ENCODE results near the gene TMCC1. TPM values are rescaled to one million over a fixed set of nuclear protein-coding genes. Genes with fewer than 3 reads are reported as not detected.

Gene TMCC1
- total RNA-seq, 4 donors from 2014 or later: 24.3 to 41.7 (median 31.1) TPM

DNA sequence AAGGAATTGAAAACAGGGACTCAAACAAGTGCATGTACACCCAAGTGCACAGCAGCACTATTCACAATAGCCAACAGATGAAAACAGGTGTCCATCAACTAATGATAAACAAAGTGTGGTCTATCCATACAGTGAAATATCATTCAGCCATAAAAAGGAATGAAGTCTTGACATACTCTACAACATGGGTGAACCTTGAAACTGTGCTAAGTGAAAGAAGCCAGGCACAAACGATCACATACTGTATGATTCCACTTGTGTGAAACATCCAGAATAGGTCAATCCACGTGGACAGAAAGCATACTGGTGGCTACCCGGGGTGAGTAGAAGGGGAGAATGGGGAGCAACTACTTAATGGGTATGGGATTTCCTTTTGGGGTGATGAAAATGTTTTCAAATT, 257.4 kb downstream of the TMCC1 start:
- Histone ChIP-seq H3K4me3 (replicated peaks in 1 of 3) (no peak overlapping the region), H3K36me3 (no peaks in the 10 kb centered on the region), H3K27ac (no peak overlapping the region), H3K27me3 (no peaks in the 10 kb centered on the region), H3K9me3 (no peaks in the 10 kb centered on the region), H3K4me1 (no peaks in the 10 kb centered on the region)
- TF ChIP-seq, protein P1, sequence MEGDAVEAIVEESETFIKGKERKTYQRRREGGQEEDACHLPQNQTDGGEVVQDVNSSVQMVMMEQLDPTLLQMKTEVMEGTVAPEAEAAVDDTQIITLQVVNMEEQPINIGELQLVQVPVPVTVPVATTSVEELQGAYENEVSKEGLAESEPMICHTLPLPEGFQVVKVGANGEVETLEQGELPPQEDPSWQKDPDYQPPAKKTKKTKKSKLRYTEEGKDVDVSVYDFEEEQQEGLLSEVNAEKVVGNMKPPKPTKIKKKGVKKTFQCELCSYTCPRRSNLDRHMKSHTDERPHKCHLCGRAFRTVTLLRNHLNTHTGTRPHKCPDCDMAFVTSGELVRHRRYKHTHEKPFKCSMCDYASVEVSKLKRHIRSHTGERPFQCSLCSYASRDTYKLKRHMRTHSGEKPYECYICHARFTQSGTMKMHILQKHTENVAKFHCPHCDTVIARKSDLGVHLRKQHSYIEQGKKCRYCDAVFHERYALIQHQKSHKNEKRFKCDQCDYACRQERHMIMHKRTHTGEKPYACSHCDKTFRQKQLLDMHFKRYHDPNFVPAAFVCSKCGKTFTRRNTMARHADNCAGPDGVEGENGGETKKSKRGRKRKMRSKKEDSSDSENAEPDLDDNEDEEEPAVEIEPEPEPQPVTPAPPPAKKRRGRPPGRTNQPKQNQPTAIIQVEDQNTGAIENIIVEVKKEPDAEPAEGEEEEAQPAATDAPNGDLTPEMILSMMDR (IDR thresholded peaks at IDR 0.05): no peak
- no peak for TF ChIP-seq POLR2A (IDR thresholded peaks at IDR 0.05)
- 82 to 93% methylated on average over 3 of the region's 3 CpGs for WGBS, 2 donors
- intact Hi-C loops (cut with DNase I): no loop called here
- DNase-seq: no peak

DNA sequence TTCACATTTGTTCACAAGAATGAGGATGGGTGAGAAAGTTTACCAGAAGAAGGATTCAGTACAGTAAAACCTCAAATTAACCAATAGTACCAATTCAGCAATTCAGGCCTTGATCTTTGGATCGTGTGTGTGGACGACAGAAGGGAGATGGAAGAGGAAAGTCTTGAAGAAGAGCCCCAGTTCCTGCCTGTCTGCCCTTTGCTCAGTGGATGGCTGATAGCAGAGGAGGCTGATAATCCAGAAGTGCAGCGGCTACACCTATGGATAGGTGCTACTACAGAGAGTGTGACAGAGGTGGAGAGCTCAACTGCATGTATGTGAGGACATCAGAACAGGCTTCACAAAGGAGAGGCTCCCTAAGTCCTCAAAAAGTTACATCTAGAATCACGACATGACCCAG, 257.9 kb downstream of the TMCC1 start:
- intact Hi-C loops (cut with DNase I): no loop called here
- Histone ChIP-seq H3K9me3 (no peaks in the 10 kb centered on the region), H3K27me3 (no peaks in the 10 kb centered on the region), H3K4me3 (replicated peaks in 1 of 3) (no peak overlapping the region), H3K36me3 (no peaks in the 10 kb centered on the region), H3K27ac (no peak overlapping the region), H3K4me1 (no peaks in the 10 kb centered on the region)
- TF ChIP-seq, protein P1 (IDR thresholded peaks at IDR 0.05): no peak
- no peak for TF ChIP-seq POLR2A (IDR thresholded peaks at IDR 0.05)
- WGBS, 2 donors: 98 to 99% methylated on average over 4 of the region's 4 CpGs
- no peak for DNase-seq

DNA sequence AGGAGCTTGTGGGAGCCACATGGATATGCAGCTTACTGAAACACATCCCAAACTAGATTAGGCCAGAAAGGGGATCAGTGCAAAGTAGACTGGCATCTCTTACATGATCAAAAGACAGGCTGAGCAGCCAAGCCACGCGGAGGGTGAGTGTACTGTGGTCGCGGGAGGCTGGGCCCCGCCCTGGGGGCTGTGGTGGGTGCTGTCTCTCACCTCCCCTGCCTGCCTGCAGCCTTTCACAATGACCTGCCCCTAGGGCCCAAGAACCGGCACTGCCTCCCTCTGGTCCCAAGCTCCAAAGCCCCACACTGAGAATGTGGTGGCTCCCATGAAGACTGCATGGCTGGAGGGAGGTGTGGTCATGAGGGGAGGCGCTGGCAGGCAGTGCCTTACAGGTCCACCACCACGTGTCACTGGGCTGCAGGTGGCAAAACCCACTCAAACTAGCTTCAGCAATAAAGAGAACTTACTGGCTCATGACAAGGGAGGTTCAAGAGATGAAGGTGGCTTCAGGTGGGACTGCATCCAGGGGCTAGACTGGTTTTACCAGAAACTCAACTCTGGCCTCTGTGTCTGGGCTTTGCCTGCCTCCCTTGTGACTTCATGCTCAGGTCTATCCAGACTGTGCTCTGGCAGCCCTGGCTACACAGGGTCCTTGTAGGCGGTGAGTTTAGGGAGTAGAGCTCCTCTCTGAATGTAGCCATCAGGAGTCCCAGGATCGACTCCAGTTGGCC, 259.6 kb downstream of the TMCC1 start:
- DNase-seq: no peak
- intact Hi-C loops (cut with DNase I): loop anchor here (5.0 kb wide), 1 partner anchor 298 kb away; no protein-coding TSS in a partner anchor
- Histone ChIP-seq H3K27me3 (no peaks in the 10 kb centered on the region), H3K9me3 (no peaks in the 10 kb centered on the region), H3K36me3 (no peaks in the 10 kb centered on the region), H3K4me1 (no peaks in the 10 kb centered on the region), H3K4me3 (replicated peaks in 1 of 3) (no peak overlapping the region), H3K27ac (no peak overlapping the region)
- 80 to 83% methylated on average over 8 to 9 of the region's 10 CpGs for WGBS, 2 donors
- TF ChIP-seq POLR2A (IDR thresholded peaks at IDR 0.05): no peak
- TF ChIP-seq, protein P1 (IDR thresholded peaks at IDR 0.05): no peak

DNA sequence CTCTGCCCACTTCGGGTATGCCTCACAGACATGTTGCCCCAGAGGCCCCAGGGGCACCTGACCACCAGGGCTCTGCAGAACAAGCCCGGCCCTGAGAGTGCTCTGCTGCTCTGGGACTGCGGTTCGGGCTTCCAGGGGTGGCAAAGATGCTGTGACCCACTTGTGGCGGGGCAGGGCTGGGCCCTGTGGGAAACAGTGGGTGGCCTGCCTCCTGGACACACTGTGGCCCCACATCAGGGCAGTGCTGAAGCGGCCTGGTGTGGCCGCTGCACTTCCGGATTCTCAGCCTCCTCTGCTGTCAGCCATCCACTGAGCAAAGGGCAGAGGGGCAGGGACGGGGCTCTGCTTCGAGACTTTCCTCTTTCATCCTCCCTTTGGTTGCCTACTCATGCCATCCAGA, 260.5 kb downstream of the TMCC1 start:
- 93 to 95% methylated on average over 8 to 10 of the region's 10 CpGs for WGBS, 2 donors
- intact Hi-C loops (cut with DNase I): loop anchor here (5.0 kb wide), 1 partner anchor 299 kb away; no protein-coding TSS in a partner anchor

DNA sequence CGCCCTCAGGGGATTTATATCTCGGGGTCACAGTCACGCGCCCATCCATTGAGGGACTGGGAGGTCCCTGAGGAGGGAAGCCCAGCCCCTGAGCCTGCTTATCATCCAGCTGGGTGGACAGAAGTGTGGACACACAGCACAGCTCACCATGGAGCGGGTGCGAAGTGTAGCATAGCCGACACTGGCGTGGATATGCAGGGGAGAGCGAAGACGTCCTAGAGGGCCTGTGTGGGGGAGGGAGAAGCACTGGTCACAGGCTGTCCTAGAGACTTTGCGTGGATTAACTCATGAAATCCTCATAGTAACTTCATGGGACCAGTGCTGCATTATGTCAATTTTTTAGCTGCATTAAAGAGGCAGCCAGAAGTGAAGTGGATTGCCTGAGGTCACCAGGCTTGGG, 261.0 kb downstream of the TMCC1 start:
- TF ChIP-seq POLR2A (IDR thresholded peaks at IDR 0.05): no peak
- TF ChIP-seq, protein P1 (IDR thresholded peaks at IDR 0.05): no peak
- DNase-seq: no peak
- intact Hi-C loops (cut with DNase I): loop anchor here (5.0 kb wide), 1 partner anchor 300 kb away; no protein-coding TSS in a partner anchor
- H3K4me1 ChIP-seq: peaks cover 7 to 10% of the 10 kb centered on the region in 2 donors
- WGBS, 2 donors: 91 to 94% methylated on average over 11 of the region's 11 CpGs
- no peak overlapping the region for H3K27ac ChIP-seq
- no peaks in the 10 kb centered on the region for H3K27me3 ChIP-seq
- no peaks in the 10 kb centered on the region for H3K9me3 ChIP-seq
- H3K36me3 ChIP-seq: no peaks in the 10 kb centered on the region
- no peak overlapping the region for H3K4me3 ChIP-seq (replicated peaks in 1 of 3)

More for the DNA sequence above, 260.5 kb downstream of the TMCC1 start:
- no peaks in the 10 kb centered on the region for H3K36me3 ChIP-seq
- H3K9me3 ChIP-seq: no peaks in the 10 kb centered on the region
- H3K27me3 ChIP-seq: no peaks in the 10 kb centered on the region
- TF ChIP-seq, protein P1 (IDR thresholded peaks at IDR 0.05): no peak
- H3K27ac ChIP-seq: no peak overlapping the region
- peaks cover 4 to 6% of the 10 kb centered on the region in 2 donors for H3K4me1 ChIP-seq
- no peak overlapping the region for H3K4me3 ChIP-seq (replicated peaks in 1 of 3)
- DNase-seq: no peak

Measured in thyroid gland (tissue), 4 donors.